OCI-LY1 (cell line): ENCODE measurements around the gene AGAP1.

ENCODE experiments used
- CTCF ChIP-seq: fragments of 200-600 bp; sonication (generic), shearing (Covaris generic); IDR thresholded peaks from 2 replicates; pipeline ENCODE4 v1.5.1; 2017; ENCODE audit warnings: mild to moderate bottlenecking, antibody characterized with exemption, low read length, moderate library complexity, mixed read lengths
- EZH2 ChIP-seq: fragments of 200-600 bp; sonication (generic), shearing (Covaris generic); IDR thresholded peaks from 2 replicates; pipeline ENCODE4 v1.8.0; 2017; ENCODE audit warnings: borderline replicate concordance, mixed run types, mild to moderate bottlenecking, antibody characterized with exemption, low read length, moderate library complexity, mixed read lengths

- no peak for TF ChIP-seq CTCF
- TF ChIP-seq EZH2 = no peak
Observed at GRCh38 chr2:235703711-235704295, 210.0 kb downstream of the AGAP1 start.
